Measurements from ENCODE around the gene SBK3.
"Not testable (repeated sequence)": the region's sequence is repeated elsewhere in the genome, so short reads cannot be mapped to it uniquely, and the experiment has no call there.

Gene SBK3, protein sequence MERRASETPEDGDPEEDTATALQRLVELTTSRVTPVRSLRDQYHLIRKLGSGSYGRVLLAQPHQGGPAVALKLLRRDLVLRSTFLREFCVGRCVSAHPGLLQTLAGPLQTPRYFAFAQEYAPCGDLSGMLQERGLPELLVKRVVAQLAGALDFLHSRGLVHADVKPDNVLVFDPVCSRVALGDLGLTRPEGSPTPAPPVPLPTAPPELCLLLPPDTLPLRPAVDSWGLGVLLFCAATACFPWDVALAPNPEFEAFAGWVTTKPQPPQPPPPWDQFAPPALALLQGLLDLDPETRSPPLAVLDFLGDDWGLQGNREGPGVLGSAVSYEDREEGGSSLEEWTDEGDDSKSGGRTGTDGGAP

DNA sequence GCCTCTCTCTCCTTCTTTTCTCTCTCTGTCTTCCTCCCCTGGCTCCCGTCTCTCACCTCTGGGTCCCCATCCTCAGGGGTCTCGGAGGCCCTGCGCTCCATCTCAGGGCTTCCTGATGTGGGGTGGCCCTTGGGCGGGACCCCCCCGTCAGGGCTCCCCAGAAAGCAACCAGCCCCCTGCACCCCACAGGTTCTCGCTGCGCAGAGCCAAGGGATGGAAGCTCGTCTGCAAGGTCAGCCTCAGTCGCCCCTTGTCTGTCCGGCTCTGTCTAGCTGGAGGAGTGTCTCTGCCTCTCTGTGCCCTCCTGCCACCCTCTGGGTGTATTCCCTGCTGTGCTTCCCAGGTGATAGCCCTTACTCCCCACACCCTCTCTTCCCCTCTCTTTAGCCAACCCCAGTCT, at the start of gene SBK3:
SBK3 (minus strand) TSS at position 101 of the 400 bp plus-strand sequence; CDS start at position 101, 0 bp downstream.
- DNase-seq, result no peak

DNA sequence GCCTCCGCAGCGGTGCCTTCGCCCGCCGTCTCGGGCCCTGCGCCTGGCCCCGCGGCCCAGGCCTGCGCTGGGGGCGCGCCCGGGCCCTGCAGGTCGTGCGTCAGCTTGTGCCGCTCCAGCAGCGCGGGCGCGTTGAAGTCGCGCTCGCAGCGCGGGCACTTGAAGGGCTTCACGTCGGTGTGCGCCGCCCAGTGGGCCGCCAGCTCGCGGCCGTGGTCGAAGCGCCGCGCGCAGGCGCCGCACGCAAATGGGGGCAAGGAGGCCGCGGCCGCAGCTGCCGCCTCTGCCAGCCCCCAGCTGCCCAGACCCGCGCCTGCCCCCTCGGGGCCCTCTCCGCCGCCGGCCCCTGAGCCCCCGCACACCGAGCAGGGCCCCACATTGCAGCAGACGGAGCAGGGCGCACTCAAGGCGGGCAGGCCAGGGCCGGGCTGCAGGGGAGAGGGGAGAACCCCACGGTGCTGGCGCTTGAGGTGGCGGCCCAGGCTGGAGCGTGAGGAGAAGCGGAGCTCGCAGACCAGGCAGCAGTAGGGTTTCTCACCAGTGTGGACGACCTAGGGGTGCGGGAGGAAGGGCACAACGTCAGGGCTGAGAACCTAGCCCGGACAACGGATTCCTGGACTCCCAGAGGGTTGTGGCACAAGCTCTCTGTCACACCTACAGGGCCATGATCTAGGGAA, 47.9 kb upstream of the SBK3 start:
- DNase-seq, result no peak

DNA sequence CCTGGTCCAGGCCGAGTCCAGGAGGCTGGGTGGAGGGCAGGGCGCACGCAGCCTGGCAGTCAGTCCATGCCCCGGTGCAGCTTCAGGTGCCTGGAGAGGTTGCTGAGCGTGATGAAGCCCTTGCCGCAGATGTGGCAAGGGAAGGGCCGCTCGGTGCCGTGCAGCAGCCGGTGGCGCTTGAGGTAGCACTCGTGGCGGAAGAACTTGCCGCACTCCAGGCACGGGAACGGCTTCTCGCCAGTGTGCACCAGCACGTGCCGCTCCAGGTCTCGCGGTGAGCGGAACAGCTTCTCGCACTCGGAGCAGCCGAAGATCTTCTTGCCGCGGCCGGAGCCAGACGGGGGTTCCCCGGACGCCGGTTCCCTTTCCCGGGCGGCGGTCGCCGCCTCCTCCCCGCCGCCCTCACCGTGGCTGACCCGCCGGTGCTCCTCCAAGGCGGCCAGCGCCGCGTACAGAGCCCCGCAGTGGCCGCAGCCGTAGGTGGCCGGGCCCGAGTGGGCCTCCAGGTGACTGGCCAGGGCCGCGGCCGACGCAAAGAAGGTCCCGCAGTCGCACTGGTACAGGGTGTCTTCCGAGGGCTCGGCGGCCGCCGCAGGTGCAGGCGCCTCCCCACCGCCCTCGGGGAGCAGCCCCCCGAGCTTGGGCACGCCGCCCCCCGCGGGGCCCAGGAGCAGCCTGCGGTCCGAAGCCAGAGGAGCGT, 47.2 kb upstream of the SBK3 start:
- DNase-seq, result no peak

DNA sequence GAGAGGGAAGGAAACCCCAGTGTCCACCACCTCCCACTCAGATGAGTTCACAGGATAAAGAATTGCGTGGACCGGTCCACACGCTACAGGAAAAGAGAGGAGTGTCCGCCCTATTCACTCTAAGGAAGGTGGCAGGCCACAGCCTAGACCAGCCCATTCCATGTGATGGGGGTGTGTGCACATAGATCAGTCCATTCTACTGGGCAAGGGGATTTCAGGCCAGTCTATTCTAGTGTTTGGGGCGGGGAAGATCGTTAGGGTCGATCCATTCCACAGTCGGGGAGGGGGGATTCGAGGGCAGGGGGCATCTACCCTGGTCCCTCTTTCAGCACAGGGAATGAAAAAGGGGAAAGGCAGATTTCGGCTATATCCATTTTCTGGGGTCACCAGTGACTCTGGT, 46.2 kb upstream of the SBK3 start:
- no peak for DNase-seq

DNA sequence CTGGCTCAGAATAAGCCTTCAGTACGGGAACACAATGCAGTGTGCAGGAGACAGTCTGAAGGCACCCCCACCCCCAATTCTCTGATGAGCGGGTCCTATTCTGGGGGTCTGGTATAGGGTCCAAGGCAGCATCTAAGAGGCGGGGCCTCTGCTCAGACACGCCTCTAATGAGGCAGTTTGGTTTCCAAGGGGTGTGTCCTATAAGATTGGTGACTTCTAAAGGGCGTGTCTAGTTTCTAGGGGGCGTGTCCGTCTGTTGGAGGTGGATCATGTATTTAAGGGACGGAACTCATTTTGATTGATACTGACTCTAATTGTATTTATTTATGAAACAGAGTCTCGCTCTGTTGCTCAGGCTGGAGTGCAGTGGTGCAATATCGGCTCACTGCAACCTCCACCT, 45.3 kb upstream of the SBK3 start:
- no peak for DNase-seq

DNA sequence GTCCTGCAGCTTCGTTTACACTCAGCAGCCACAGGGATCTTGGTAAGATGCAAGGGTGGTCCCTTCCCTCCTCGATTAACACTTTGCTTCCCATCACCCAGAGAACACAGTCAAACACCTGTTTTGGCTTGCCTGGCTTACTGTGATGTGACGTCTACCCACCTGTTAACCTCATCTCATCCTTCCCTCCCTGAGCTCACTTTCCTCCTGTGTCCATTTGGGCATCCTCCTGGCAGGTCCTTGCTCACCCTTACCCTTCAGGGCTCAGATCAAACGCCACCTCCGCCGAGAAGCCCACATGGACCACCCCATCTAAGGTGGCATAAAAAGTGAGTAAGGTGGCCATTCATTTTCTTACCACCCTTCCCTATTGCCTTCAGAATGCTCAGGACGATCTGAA, 44.8 kb upstream of the SBK3 start:
- DNase-seq, result no peak

DNA sequence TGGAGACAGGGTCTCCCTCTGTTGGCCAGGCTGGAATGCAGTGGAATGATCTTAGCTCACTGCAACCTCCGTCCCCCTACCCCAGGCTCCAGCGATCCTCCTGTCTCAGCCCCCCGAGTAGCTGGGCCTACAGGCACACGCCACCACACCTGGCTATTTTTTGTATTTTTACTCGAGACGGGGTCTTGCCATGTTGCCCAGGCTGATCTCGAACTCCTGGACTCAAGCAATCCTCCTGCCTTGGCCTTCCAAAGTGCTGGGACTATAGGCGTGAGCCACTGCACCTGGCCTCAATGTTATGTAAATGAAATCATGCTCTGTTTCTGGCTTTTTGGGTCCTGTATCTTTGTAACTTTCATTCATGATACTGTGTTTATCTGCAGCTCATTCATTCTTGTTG, 43.4 kb upstream of the SBK3 start:
- DNase-seq, result no peak

DNA sequence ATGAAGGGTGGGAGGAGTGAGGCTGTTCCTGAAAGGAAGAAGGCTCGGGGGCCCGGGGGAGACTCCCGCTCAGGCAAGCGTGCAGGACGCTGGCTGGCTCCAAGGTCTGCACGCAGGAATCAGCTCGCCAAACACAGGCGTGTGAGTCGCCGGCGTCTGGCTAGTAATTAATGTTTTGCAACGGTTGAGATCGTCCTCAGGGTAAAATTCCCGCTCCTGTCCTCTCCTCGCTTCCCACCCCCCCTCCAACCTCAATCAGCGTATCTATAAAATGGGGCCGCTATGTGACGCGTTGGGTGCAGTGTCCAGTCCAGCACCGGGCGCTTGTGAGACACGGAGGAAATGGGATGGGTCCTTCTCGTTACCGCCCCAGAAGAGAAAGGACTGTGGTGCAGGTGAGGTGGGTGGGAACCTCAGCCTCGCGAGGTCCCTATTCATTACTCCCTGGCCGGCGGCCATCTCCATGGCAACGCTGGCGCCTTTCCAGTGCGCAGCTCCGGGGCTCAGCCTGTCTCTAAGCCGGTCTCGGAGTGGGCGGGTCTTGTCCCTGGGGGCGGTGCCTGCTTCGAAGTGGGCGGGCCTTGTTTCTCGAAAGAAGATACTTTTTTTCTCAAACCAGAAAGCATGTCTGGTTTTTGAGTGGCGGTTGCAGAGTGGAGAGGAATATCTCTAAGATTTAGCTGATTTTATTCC, 41.8 kb upstream of the SBK3 start:
- DNase-seq, result peak; percentile 85

DNA sequence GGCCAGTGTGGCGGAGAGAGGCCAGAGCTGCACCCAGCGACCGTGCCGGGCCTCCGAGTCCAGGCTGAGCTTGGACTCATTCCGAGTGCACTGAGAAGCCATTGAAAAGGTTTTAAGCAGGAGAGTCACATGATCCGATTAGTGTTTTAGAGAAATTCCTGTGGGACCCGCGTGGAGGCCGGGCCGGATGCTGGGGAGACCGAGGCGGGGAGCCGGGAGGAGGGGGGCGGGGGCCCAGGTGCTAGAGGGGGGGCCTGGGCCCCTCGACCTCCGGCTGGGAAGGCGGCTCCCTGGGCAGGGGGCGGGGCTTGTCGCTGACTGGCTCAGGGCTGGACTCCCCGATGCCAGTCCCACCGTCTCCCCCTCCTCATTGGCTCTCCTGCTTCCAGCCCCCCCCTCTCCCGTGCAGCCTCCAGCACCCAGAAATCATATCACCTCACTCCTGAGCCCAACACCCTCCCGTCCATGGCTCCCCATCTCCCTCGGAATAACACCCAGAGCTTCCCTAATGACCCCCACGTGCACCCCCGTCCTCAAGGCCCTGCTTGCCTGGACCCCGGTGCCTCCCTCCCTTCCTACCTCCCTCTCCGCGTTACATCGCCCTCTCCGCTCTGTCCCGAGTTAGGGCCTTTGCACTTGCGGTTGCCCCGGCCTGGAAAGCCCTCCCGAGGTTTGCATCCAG, 40.5 kb upstream of the SBK3 start:
- DNase-seq, result peak; percentile 98

DNA sequence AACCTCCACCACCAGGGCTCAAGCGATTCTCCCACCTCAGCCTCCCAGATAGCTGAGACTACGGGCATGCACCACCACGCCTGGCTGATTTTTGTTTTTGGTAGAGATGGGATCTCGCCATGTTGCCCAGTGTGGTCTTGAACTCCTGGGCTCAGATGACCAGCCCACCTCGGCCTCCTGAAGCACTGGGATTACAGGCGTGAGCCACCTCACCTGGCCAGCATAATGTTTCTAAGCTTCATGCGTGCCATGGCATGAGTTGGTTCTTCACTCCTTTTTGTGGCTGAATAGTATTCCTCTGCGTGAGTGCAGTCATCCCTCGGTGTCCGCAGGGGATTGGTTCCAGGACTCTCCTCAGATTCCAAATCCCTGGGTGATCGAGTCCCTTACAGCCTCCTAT, 39.5 kb upstream of the SBK3 start:
- DNase-seq, result no peak

DNA sequence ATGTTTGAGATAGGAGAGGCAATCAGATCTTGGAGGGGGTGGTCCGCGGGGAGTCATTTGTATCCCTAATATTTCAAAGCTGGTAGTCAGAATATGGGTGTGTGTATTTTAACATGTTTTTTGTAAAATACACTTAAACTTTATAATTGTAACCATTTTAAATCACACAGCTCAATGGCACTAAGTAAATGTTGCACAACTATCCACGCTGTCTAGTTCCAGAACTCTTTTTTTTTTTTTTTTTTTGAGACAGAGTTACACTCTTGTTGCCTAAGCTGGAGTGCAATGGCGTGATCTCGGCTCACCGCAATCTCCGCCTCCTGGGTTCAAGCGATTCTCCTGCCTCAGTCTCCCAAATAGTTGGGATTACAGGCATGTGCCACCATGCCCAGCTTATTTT, 38.6 kb upstream of the SBK3 start:
- DNase-seq, result not testable (repeated sequence)

DNA sequence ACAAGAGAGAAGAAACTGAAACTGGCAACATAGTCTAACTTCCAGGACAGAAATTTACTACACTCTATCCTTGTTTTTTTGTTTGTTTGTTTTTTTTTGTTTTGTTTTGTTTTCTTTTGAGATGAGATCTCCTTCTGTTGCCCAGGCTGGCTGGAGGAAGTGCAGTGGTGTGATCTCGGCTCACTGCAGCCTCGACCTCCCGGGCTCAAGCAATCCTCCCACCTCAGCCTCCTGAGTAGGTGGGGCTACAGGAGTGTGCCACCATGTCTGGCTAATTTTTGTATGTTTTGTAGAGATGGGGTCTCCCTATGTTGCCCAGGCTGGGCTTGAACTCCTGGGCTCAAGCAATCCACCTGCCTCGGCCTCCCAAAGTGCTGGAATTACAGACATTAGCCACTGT, 36.9 kb upstream of the SBK3 start:
- not testable (repeated sequence) for DNase-seq

DNA sequence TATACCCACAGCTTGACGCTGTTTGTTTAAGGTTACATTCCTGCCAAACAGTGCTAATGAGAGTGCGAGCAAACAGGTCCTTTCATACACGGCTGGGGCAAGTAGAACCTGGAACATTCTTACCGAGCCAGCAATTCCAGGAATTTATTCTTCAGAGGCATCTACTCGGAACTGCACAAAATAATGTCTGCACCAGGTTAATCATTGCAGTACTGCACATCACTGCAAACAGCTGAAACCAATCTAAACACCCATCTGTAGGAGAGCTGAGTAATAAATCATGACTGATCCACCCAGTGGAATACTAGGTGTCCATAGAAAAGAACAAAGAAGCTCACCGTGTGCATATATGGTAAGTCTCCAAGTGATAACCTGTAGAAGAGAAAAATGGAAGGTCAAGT, 36.5 kb upstream of the SBK3 start:
- DNase-seq, result no peak

DNA sequence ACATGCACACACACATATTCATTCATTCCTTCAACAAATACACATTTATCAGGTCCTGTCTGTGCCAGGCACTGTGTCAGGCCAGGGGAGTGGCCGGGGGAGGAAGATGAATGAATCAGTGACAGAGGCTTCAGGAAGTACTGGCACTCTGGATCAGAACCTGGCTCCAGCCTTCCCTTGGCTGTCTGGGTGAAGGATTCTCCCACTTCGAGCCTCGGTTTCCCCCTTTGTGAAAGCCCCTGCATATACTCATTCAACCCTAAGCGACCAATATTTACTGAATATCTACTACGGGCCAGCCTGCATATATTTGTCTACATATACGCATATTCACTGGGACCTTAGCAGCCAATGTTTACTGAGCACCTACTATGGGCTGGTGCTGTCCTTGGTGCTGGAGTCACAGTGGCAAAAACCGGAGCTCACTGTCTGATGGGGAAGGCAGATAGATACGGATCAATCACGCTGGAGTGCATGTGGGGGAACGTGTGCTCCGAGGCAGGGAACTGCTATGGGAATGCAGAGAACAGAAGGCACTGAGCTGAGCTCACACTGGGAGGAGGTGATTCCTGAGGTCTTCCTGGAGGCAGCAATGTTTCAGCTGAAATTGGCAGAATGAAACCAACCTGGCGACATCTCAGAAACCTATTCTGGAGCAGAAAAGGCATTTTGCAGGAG, 35.9 kb upstream of the SBK3 start:
- no peak for DNase-seq

DNA sequence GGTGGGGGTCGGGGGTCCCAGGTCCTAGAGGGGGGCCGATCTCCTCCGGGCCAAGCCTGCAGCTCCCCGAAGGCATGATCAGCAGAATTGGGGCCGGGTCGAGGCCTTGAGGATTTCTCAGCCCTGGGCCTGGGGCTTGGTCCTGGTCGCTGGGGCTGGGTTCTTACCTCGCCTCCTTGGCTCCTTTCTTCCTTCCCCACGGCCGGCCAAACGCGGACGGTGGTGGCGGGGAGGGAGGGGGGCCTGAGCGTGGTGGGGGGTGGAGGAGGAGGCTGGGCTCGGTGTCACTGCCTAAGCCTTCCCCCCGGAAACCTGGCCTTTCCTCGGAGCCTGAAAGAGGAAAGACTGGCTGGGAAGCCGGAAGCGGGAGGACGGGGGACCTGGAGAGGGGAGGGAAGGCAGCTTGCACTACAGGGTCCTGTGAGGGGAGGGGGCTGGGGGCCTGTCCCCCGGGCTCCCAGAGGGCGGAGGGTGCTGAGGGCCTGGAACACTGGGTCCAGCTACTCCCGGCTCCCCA, 35.3 kb upstream of the SBK3 start, which contains the start of gene ZNF579:
ZNF579 (minus strand) TSS at position 221 of the 517 bp plus-strand sequence. CDS start 1,209 bp downstream, outside the sequence.
- peak; percentile 90 for DNase-seq

DNA sequence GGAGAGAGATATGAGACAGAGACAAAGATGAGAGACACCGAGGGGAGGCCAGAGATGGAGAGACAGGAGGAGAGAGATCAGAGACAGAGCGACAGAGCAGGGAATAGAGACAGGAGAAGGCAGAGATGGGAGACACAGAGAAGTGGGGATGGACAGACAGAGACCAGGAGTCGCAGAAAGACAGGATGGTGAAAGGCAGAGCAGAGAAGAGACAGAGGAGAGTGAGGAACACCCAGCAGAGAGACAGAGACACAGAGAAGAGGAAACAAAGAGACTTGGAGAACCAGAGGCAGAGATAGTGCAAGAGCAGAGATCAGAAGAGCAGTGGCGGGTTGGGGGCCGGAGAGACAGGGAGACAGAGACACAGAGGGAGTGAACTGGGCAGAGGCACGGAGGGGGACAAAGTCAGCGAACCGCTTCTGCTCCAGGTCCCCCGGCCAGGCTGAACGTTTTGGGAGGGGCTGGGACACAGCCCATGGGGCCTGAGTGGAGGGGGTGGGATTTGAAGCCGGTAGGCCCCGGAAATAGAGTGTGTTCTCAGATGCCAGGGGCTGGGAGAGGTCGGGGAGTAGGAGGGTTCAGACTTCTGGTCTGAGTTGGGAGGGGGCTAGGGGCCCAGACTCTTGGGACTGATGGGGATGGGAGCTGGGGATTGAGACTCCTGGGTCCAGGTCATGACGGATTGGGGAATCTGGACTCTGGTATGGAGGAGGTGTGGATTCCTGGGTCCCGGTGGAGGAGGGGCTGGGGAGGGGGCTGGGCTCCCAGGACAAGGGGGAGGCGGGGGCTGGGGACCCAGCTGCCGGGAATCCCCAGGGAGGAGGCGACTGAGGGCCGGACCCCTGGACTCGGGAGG, 34.7 kb upstream of the SBK3 start:
- peak; percentile 9 for DNase-seq

DNA sequence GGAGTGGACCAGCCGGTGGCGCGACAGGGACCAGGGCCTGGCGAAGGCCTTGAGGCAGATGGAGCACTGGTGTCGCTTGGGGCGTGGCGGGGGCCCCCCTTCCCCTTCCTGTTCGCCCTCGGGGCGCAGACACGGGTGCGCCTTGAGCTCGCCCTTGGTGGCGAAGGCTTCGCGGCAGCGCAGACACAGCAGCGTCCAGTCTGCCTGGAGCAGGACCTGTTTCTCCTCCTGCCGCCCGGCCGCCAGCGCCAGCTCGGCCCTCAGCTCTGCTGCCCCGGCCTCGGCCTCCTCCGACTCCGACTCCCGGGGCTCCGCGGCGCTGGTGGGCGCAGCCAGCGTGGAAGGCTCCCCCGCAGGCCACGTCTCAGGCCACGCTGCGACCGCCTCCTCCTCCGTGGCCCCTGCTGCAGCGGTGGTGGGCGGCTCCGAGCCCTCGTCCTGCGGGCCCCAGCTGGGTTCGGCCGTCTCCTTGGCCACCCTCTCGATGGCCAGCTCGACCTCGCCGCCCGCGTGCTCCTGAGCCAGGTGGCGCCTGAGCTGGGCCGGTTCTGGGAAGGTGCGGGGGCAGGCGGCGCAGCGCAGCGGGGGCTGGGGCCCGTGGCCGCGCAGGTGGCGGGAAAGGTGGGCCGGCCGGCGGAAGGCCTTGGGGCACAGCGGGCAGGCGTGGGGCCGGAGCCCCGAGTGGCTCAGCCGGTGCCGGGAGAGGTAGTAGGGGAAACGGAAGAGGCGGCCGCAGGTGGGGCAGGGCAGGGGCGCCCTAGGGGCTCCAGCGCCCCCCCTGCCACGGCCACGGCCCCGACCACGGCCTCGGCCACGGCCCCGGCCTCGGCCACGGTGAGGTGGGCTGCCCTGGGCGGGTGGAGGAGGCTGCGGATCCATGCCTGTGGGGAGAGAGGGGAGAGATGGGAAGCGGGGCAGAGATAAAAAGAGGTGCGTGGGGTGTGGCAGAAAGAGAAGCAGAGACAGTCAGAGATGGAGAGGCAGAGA, 33.7 kb upstream of the SBK3 start:
- DNase-seq, result no peak

DNA sequence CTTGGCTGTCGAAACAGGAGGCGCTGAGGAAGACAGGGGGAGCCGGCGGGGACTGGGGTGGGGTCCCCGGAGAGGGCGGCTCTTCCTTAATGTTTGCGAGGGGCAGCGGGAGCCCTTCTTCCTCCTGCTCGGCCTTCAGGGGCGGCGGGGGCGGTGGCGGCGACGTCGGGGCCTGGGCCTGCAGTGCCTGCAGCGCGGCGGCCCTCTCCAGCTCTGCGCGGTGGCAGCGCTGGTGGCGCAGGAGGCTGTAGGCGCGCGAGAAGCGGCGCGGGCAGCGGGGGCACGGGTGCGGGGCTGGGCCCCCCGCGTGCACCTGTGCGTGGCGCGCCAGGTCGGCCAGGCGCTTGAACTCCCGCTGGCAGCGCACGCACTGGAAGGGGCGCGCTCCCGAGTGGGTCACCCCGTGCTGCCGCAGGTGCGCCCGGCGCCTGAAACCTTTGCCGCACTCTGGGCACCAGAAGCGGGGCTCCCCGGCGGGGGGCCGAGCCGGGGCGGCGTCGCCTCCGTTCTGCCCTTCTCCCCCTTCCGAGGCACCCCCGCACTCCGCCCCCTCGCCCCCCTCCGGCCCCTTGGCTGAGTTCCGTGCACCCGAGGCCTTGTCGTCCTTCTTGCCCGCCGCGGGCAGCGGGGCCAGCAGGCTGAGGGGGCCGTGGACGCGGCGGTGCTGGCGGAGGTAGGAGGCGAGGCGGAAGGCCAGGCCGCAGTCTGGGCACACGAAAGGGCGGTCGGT, 32.9 kb upstream of the SBK3 start:
- no peak for DNase-seq

DNA sequence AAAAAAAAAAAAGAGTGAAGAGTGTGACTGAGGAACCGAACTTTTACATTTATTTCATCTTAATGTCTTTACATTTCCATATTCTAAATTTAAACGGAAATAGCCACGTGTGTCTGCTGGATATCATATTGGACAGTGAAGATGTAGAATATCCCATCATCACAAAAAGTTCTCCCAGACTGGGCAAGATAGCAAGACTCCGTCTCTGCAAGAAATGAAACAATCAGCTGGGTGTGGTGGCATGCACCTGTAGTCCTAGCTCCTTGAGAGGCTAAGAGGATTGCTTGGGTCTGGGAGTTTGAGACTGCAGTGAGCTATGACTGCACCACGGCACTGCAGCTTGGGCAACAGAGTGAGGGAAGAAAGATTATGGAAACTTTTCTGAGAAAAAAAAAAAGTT, 31.4 kb upstream of the SBK3 start:
- no peak for DNase-seq
